HEK293T (cell line): ENCODE measurements around the gene TIMP3.

Experiments used
- BHLHE40 ChIP-seq: fragments of 450-650 bp; IDR thresholded peaks from 2 replicates; pipeline ENCODE4 v1.6.1; 2016; ENCODE audit warnings: mild to moderate bottlenecking, moderate library complexity, borderline replicate concordance
- ELF4 ChIP-seq: fragments of 450-650 bp; IDR thresholded peaks from 2 replicates; pipeline ENCODE4 v1.6.1; 2017; ENCODE audit warnings: antibody characterized with exemption
- FOXK2 ChIP-seq: fragments of 450-650 bp; IDR thresholded peaks from 2 replicates; pipeline ENCODE4 v1.6.1; 2016; ENCODE audit warnings: mild to moderate bottlenecking
- FOXM1 ChIP-seq: fragments of 450-650 bp; IDR thresholded peaks from 2 replicates; pipeline ENCODE4 v1.6.1; 2017; ENCODE audit warnings: mild to moderate bottlenecking, borderline replicate concordance
- L3MBTL2 ChIP-seq: fragments of 450-650 bp; conservative IDR thresholded peaks from 2 replicates; pipeline ENCODE4 v1.6.1; 2016; ENCODE audit warnings: mild to moderate bottlenecking
- LEF1 ChIP-seq: fragments of 450-650 bp; IDR thresholded peaks from 2 replicates; pipeline ENCODE4 v1.6.1; 2017; ENCODE audit warnings: mild to moderate bottlenecking, borderline replicate concordance
- NFRKB ChIP-seq: fragments of 450-650 bp; IDR thresholded peaks from 2 replicates; pipeline ENCODE4 v1.6.1; 2016; ENCODE audit warnings: mild to moderate bottlenecking, moderate library complexity
- SP1 ChIP-seq: fragments of 450-650 bp; IDR thresholded peaks from 2 replicates; pipeline ENCODE4 v1.6.1; 2017
- ZNF384 ChIP-seq: fragments of 450-650 bp; IDR thresholded peaks from 2 replicates; pipeline ENCODE4 v1.6.1; 2016

GRCh38 chr22:32753591-32753990 is 47.9 kb upstream of the TIMP3 start:
- no peak for TF ChIP-seq SP1
- no peak for TF ChIP-seq L3MBTL2
- TF ChIP-seq NFRKB: no peak
- TF ChIP-seq ELF4: no peak
- no peak for TF ChIP-seq FOXM1
- TF ChIP-seq BHLHE40: no peak
- no peak for TF ChIP-seq ZNF384
- TF ChIP-seq LEF1: no peak
- no peak for TF ChIP-seq FOXK2
